ENCODE measurements around the gene C1QL1.

C1QL1 gene

GRCh38 chr17:44988044-44988942 is 20.2 kb upstream of the C1QL1 start:
- no peak for DNase-seq

GRCh38 chr17:44983563-44983962 is 15.5 kb upstream of the C1QL1 start:
- DNase-seq, result no peak

- DNase-seq, result no peak
Observed at GRCh38 chr17:44982113-44982702, 14.1 kb upstream of the C1QL1 start.

- no peak for DNase-seq
Observed at GRCh38 chr17:44981221-44981968, 13.3 kb upstream of the C1QL1 start.

- no peak for DNase-seq
Observed at GRCh38 chr17:44979426-44979995, 11.4 kb upstream of the C1QL1 start.

GRCh38 chr17:44978807-44979206 is 10.7 kb upstream of the C1QL1 start:
- DNase-seq, result no peak

- DNase-seq, result no peak
Observed at GRCh38 chr17:44977814-44978550, 9.9 kb upstream of the C1QL1 start.

GRCh38 chr17:44977065-44977464 is 9.0 kb upstream of the C1QL1 start:
- no peak for DNase-seq

- DNase-seq, result no peak
Observed at GRCh38 chr17:44976206-44976605, 8.1 kb upstream of the C1QL1 start.

- DNase-seq, result no peak
Observed at GRCh38 chr17:44972953-44973352, 4.8 kb upstream of the C1QL1 start.

- no peak for DNase-seq
Observed at GRCh38 chr17:44971776-44972483, 3.8 kb upstream of the C1QL1 start.

- DNase-seq, result no peak
Observed at GRCh38 chr17:44970136-44970741, 2.1 kb upstream of the C1QL1 start.

GRCh38 chr17:44969144-44969780 is 1.2 kb upstream of the C1QL1 start:
- DNase-seq, result no peak

GRCh38 chr17:44967907-44968224 is 237 bp downstream of the C1QL1 start:
- no peak for DNase-seq

- DNase-seq, result no peak
Observed at GRCh38 chr17:44967026-44967906, 837 bp downstream of the C1QL1 start.

GRCh38 chr17:44966348-44967025 is 1.6 kb downstream of the C1QL1 start:
- DNase-seq, result no peak

- DNase-seq, result no peak
Observed at GRCh38 chr17:44965481-44966234, 2.4 kb downstream of the C1QL1 start.

GRCh38 chr17:44961921-44962350 is 6.2 kb downstream of the C1QL1 start:
- no peak for DNase-seq

GRCh38 chr17:44960691-44961090 is 7.4 kb downstream of the C1QL1 start:
- no peak for DNase-seq

Measured in NCI-H1105 (cell line).